Psoas muscle (tissue), 8 donors: ENCODE data around the gene SH3TC1. TPM values are rescaled to one million over a fixed set of nuclear protein-coding genes. Genes with fewer than 3 reads are reported as not detected.

Experiments used
- ATAC-seq, 4 donors: fragments of 200-7000 bp; cut with Tn5 transposase; one replicate each; pipeline ENCODE4 v1.9.1; 2020; ENCODE audit warnings: moderate library complexity in 3 of 4, mild to moderate bottlenecking in 2 of 4
- DNase-seq, 2 donors: peaks; one replicate each; pipeline ENCODE4 v3.0.0-alpha.2; 2020
- H3K27ac ChIP-seq: fragments of 200-600 bp; one replicate; pipeline ENCODE4 v1.8.0; 2022
- H3K27me3 ChIP-seq, 3 donors: fragments of 200-600 bp in 1 of 3; one replicate each; pipeline versions ENCODE4 v1.6.1 to v1.8.0; 2013 to 2022; ENCODE audit warnings: low read length in 2 of 3, mild to moderate bottlenecking in 2 of 3, moderate library complexity in 1 of 3; ENCODE audit not compliant: insufficient read depth in 3 of 3
- H3K36me3 ChIP-seq, 2 donors: fragments of 200-600 bp in 1 of 2; one replicate each; pipeline versions ENCODE4 v1.6.1 to v1.8.0; 2013 to 2022; ENCODE audit warnings: low read depth in 1 of 2, mild to moderate bottlenecking in 1 of 2, moderate library complexity in 1 of 2; ENCODE audit not compliant: insufficient read depth in 1 of 2
- H3K4me1 ChIP-seq: fragments of 200-600 bp; one replicate; pipeline ENCODE4 v1.8.0; 2022
- H3K4me3 ChIP-seq: fragments of 200-600 bp; one replicate; pipeline ENCODE4 v1.8.0; 2022; ENCODE audit warnings: mild to moderate bottlenecking
- H3K9me3 ChIP-seq: fragments of 200-600 bp; one replicate; pipeline ENCODE4 v1.8.0; 2022
- WGBS, 3 donors: extraction: QIAGEN DNeasy Blood & Tissue Kit; methylation state at CpG; one replicate each; pipeline versions ENCODE4 v1.1.6 to v1.1.7; 2013; 5-methylcytosine and 5-hydroxymethylcytosine counted together
- intact Hi-C, 2 donors: fragments of 100-400 bp; cut with DNase I; formaldehyde crosslinking; loops; one replicate each; pipeline versions ENCODE4 v1.11.0 to v1.14.2; 2022
- polyA plus RNA-seq, 3 donors: library from polyadenylated mRNA; stranded (reverse); fragments of 200-250 nt; gene quantifications; one replicate each; pipeline ENCODE4 v1.2.3, GENCODE V29; 2013
- total RNA-seq, 4 donors: library from RNA; stranded (reverse); fragmentation: NEBNext Ultra II Directional in 2 of 4; extraction: Animal tissue kit (Norgen Biotek cat#: 25700) in 2 of 4; gene quantifications; one replicate each; pipeline versions ENCODE4 v1.2.1 to v1.2.4, GENCODE V29; 2021 to 2023
- TF ChIP-seq, protein P1 (sequence below): fragments of 200-600 bp; IDR thresholded peaks from one replicate; pipeline ENCODE4 v1.8.0; 2022; ENCODE audit warnings: antibody characterized with exemption
- donor health status: healthy with polysubstance abuse.
- donor health status: DM: no; HTN: no; CAD: no; lungs with moderate emphysema.
- donor health status: Bipolar disorder and iron deficiency.
- donor health status: healthy.
- donor health status: DM: yes; HTN: yes; CAD: no.
- donor health status: DM: no; HTN: no; CAD: no.
- donor health status: DM: no; HTN: no; CAD: no.
- donor health status: DM: yes; HTN: yes; CAD: no.

Gene SH3TC1
- total and polyA plus RNA-seq, 7 donors: 1.9 to 7.9 (median 4.7) TPM

DNA sequence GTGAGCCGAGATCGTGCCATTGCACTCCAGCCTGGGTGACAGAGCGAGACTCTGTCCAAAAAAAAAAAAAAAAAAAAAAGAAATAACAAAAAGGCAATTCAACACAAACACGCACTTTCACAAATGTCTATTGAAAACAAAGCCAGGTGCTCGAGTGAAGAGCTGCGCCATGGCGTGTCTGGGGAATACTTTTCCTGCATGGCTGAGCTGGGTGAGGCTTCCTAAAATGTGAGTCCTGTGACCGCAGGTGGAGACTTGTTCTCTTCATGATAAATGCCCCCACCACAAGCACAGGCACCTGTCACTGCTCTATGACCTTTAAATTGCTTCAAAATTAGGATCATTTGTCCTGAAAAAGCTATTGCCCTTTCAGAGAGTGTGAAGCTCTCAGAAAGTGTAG is 36.5 kb upstream of the SH3TC1 start:
- H3K27me3 ChIP-seq: no peaks in the 10 kb centered on the region
- H3K4me1 ChIP-seq: peaks cover 51% of the 10 kb centered on the region
- ATAC-seq: no peak
- no peaks in the 10 kb centered on the region for H3K36me3 ChIP-seq
- H3K4me3 ChIP-seq: no peak overlapping the region
- H3K27ac ChIP-seq: peak overlapping the region; percentile 97
- WGBS, 3 donors: 88 to 91% (median 90%) methylated on average over 8 of the region's 8 CpGs
- DNase-seq: peak in 1 of 2 donors; percentile 14
- TF ChIP-seq, protein P1, sequence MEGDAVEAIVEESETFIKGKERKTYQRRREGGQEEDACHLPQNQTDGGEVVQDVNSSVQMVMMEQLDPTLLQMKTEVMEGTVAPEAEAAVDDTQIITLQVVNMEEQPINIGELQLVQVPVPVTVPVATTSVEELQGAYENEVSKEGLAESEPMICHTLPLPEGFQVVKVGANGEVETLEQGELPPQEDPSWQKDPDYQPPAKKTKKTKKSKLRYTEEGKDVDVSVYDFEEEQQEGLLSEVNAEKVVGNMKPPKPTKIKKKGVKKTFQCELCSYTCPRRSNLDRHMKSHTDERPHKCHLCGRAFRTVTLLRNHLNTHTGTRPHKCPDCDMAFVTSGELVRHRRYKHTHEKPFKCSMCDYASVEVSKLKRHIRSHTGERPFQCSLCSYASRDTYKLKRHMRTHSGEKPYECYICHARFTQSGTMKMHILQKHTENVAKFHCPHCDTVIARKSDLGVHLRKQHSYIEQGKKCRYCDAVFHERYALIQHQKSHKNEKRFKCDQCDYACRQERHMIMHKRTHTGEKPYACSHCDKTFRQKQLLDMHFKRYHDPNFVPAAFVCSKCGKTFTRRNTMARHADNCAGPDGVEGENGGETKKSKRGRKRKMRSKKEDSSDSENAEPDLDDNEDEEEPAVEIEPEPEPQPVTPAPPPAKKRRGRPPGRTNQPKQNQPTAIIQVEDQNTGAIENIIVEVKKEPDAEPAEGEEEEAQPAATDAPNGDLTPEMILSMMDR: no peak
- intact Hi-C loops: no loop called here
- H3K9me3 ChIP-seq: peaks cover under 1% of the 10 kb centered on the region

DNA sequence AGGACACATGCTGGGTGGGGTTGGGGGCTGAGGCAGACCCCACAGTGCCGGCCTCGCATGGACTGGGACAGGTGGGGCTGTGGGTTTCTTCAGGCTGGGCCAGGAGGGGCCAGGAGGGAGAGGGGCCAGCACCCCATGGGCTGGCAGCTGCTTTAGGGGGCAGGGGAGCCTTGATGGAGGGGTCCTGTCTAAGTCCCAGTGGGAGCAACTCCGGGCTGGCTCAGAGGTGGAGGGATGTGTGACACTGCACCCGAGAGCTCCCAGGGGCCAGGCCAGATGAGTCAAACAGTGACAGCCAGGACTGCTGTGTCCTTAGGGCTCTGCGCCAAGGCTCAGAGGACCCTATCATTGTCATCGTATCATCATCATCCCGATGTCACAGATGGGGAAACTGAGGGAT is 36.1 kb upstream of the SH3TC1 start:
- TF ChIP-seq, protein P1: no peak
- peaks cover 52% of the 10 kb centered on the region for H3K4me1 ChIP-seq
- no peaks in the 10 kb centered on the region for H3K27me3 ChIP-seq
- DNase-seq (peak; percentile 56 to 76), ATAC-seq (peak in 3 of 4 donors; percentile 15 to 27 (median 21))
- no peak overlapping the region for H3K4me3 ChIP-seq
- no peaks in the 10 kb centered on the region for H3K36me3 ChIP-seq
- peak overlapping the region; percentile 97 for H3K27ac ChIP-seq
- intact Hi-C loops: no loop called here
- peaks cover 4% of the 10 kb centered on the region for H3K9me3 ChIP-seq
- 70 to 73% (median 70%) methylated on average over 7 of the region's 7 CpGs for WGBS, 3 donors

DNA sequence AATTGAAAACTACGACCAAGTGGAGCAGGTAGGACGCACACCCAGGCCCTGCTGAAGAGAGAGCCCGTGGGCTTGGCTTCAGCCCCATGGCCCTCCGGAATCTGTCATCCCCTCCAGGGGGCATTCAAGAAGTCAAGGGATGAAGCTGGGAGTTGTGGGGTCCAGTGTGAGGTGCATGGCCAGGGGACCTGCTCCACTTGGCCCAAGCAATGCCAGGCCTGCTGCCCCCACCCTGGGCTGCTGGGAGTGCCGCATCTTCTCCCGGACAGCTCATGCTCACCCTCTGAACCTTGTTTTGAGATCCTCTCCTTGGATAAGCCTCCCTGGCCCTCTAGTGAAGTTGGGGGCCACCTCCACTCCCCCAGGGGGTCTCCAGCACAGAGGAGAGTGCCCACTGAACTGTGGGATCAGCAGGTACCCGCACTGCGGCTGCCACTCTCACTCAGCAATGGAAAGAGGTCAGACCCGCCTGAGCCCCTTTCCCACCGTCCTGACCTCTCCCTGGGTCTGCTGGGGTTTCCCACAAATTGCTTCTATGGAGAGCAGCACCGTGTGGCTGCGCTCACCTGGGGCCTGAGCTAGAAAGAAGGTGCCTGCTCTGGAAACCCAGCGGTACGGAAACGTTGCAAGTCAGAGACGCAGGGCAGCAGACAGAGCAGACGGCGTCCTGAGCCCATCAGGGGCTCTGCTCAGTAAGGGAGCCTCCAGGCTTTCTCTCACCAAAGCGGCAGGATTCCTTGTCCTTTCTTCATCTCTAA is 35.5 kb upstream of the SH3TC1 start:
- peak overlapping the region; percentile 97 for H3K27ac ChIP-seq
- DNase-seq (no peak), ATAC-seq (peak; percentile 17 to 32 (median 22))
- intact Hi-C loops: loop anchor here in 1 of 2 donors (2.0 kb wide), 2 partner anchors 25 to 37 kb away; no protein-coding TSS in a partner anchor
- TF ChIP-seq, protein P1: no peak
- 66 to 70% (median 66%) methylated on average over 19 of the region's 19 CpGs for WGBS, 3 donors
- no peaks in the 10 kb centered on the region for H3K27me3 ChIP-seq
- peak overlapping the region; percentile 5 for H3K4me3 ChIP-seq
- H3K36me3 ChIP-seq: no peaks in the 10 kb centered on the region
- peaks cover 57% of the 10 kb centered on the region for H3K4me1 ChIP-seq
- peaks cover 8% of the 10 kb centered on the region for H3K9me3 ChIP-seq

DNA sequence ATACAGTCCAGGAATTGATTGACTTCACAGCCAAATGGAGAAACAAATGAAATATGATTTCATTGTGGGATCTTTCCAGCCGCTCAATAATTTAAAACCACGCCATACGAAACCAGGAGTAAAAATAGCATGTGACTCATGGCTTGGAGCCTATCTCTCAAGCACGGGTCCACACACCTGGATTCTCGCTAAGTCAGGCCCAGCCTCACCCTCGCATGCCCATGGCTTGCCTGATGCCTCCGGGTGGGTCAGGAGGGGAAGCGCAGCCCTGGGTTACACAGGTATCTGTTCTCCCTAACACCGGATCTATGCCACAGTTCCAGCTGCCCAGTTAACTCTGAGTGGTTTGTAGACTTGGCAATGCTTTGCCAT is 34.9 kb upstream of the SH3TC1 start:
- intact Hi-C loops: loop anchor here in 1 of 2 donors (2.0 kb wide), 2 partner anchors 25 to 37 kb away; no protein-coding TSS in a partner anchor
- DNase-seq (peak in 1 of 2 donors; percentile 82), ATAC-seq (peak; percentile 60 to 74 (median 64))
- Histone ChIP-seq H3K27me3 (no peaks in the 10 kb centered on the region), H3K4me3 (peak overlapping the region; percentile 5), H3K36me3 (no peaks in the 10 kb centered on the region), H3K27ac (peak overlapping the region; percentile 97), H3K4me1 (peaks cover 62% of the 10 kb centered on the region), H3K9me3 (peaks cover 8% of the 10 kb centered on the region)
- TF ChIP-seq, protein P1: no peak
- 28 to 51% (median 43%) methylated on average over 9 of the region's 9 CpGs for WGBS, 3 donors
